Right lobe of liver (tissue), 6 donors: Measurements from ENCODE around the gene CDH13. TPM values are rescaled to one million over a fixed set of nuclear protein-coding genes. Genes with fewer than 3 reads are reported as not detected.

Source experiments
- ATAC-seq, 4 donors: fragments of 200-7000 bp; cut with Tn5 transposase; one replicate each; pipeline ENCODE4 v1.9.1; 2020; ENCODE audit warnings: mild to moderate bottlenecking in 4 of 4, moderate library complexity in 4 of 4
- DNase-seq, 3 donors: peaks; one replicate each; pipeline ENCODE4 v3.0.0-alpha.2; 2020
- H3K27ac ChIP-seq, 3 donors: fragments of 200-600 bp; one replicate each; pipeline ENCODE4 v1.8.0; 2022
- H3K27me3 ChIP-seq, 2 donors: fragments of 200-600 bp; one replicate each; pipeline ENCODE4 v1.8.0; 2022
- H3K36me3 ChIP-seq, 4 donors: fragments of 200-600 bp; sonication (generic) in 1 of 4; one replicate each; pipeline versions ENCODE4 v1.5.1 to v1.8.0; 2017 to 2022; ENCODE audit warnings: control low read depth in 1 of 4
- H3K4me1 ChIP-seq, 4 donors: fragments of 200-600 bp; sonication (generic) in 1 of 4; one replicate each; pipeline versions ENCODE4 v1.5.1 to v1.8.0; 2017 to 2022; ENCODE audit warnings: control low read depth in 1 of 4
- H3K4me3 ChIP-seq, 3 donors: fragments of 200-600 bp; one replicate each; pipeline ENCODE4 v1.8.0; 2022
- H3K9me3 ChIP-seq, 4 donors: fragments of 200-600 bp; sonication (generic) in 1 of 4; one replicate each; pipeline versions ENCODE4 v1.5.1 to v1.8.0; 2017 to 2022; ENCODE audit warnings: control low read depth in 1 of 4
- CTCF ChIP-seq, 4 donors: fragments of 200-600 bp in 3 of 4; fragments of 450-650 bp in 1 of 4; IDR thresholded peaks; one replicate each; pipeline versions ENCODE4 v1.5.1 to v1.8.0; 2016 to 2022; ENCODE audit warnings: antibody characterized with exemption in 4 of 4, mild to moderate bottlenecking in 2 of 4
- POLR2A ChIP-seq: fragments of 450-650 bp; IDR thresholded peaks from one replicate; pipeline ENCODE4 v1.6.1; 2017; ENCODE audit warnings: antibody characterized with exemption, mild to moderate bottlenecking
- WGBS: methylation state at CpG from one replicate; pipeline ENCODE4 v1.1.6; 2018; ENCODE audit warnings: low coverage, low lambda C conversion rate; ENCODE audit not compliant: insufficient coverage; ENCODE audit errors: missing lambda C conversion rate; 5-methylcytosine and 5-hydroxymethylcytosine counted together
- intact Hi-C, 2 donors: fragments of 100-400 bp; cut with DNase I; formaldehyde crosslinking; loops; one replicate each; pipeline versions ENCODE4 v1.11.2 to v1.14.1; 2022
- total RNA-seq, 6 experiments: library from RNA; depleted of rRNA in 2 of 6; stranded (reverse); fragments of >200 nt in 2 of 6; fragmentation: NEBNext Ultra II Directional in 3 of 6; extraction: Animal tissue kit (Norgen Biotek cat#: 25700) in 3 of 6; gene quantifications; one replicate each; pipeline versions ENCODE4 v1.1.0 to v1.2.4, GENCODE V29; 2016 to 2023
- donor health status: DM: no; HTN: yes; CAD: no.
- donor health status: DM: no; HTN: no; CAD: no.
- donor health status: DM: no; HTN: no; CAD: no.
- donor health status: DM: no; HTN: yes; CAD: no.
- donor health status: DM: no; HTN: yes; CAD: no.

The CDH13 gene
- total RNA-seq, 6 experiments from 2014 or later: 0.13 to 4.6 (median 0.49) TPM

- Histone ChIP-seq H3K27ac (no peak overlapping the region), H3K27me3 (no peaks in the 10 kb centered on the region), H3K9me3 (no peaks in the 10 kb centered on the region), H3K4me3 (no peak overlapping the region), H3K4me1 (no peaks in the 10 kb centered on the region), H3K36me3 (no peaks in the 10 kb centered on the region)
- WGBS: 65% methylated on average over 2 of the region's 2 CpGs
- ATAC-seq (no peak), DNase-seq (no peak)
- intact Hi-C loops: no loop called here
- TF ChIP-seq CTCF (IDR thresholded peaks at IDR 0.05) (no peak), POLR2A (no peak)
Observed at GRCh38 chr16:82634955-82635610, 8.3 kb downstream of the CDH13 start.

- intact Hi-C loops: no loop called here
Observed at GRCh38 chr16:82636485-82636884, 9.7 kb downstream of the CDH13 start.

GRCh38 chr16:82636958-82637357 is 10.2 kb downstream of the CDH13 start:
- Histone ChIP-seq H3K4me3 (no peak overlapping the region), H3K9me3 (no peaks in the 10 kb centered on the region), H3K36me3 (no peaks in the 10 kb centered on the region), H3K27me3 (no peaks in the 10 kb centered on the region), H3K27ac (no peak overlapping the region), H3K4me1 (no peaks in the 10 kb centered on the region)
- 100% methylated on average over 3 of the region's 3 CpGs for WGBS
- DNase-seq: no peak
- ATAC-seq: no peak
- intact Hi-C loops: no loop called here
- no peak for TF ChIP-seq CTCF (IDR thresholded peaks at IDR 0.05)
- no peak for TF ChIP-seq POLR2A

More at GRCh38 chr16:82636485-82636884, 9.7 kb downstream of the CDH13 start:
- Histone ChIP-seq H3K27ac (no peak overlapping the region), H3K4me3 (no peak overlapping the region), H3K27me3 (no peaks in the 10 kb centered on the region), H3K4me1 (no peaks in the 10 kb centered on the region), H3K9me3 (no peaks in the 10 kb centered on the region), H3K36me3 (no peaks in the 10 kb centered on the region)
- ATAC-seq: peak in 2 of 4 donors; percentile 28 to 36
- DNase-seq: no peak
- no peak for TF ChIP-seq POLR2A
- no peak for TF ChIP-seq CTCF (IDR thresholded peaks at IDR 0.05)
- 61% methylated on average over 3 of the region's 3 CpGs for WGBS

GRCh38 chr16:82638095-82638798 is 11.5 kb downstream of the CDH13 start:
- no peak overlapping the region for H3K27ac ChIP-seq
- no peak overlapping the region for H3K4me3 ChIP-seq
- ATAC-seq (peak in 2 of 4 donors; percentile 11 to 25), DNase-seq (no peak)
- intact Hi-C loops: no loop called here
- H3K9me3 ChIP-seq: no peaks in the 10 kb centered on the region
- TF ChIP-seq POLR2A (no peak), CTCF (IDR thresholded peaks at IDR 0.05) (no peak)
- no peaks in the 10 kb centered on the region for H3K27me3 ChIP-seq
- WGBS: 54% methylated on average over 4 of the region's 4 CpGs
- no peaks in the 10 kb centered on the region for H3K36me3 ChIP-seq
- no peaks in the 10 kb centered on the region for H3K4me1 ChIP-seq
